ENCODE data around the gene SIX3. TPM values are rescaled to one million over a fixed set of nuclear protein-coding genes. Genes with fewer than 3 reads are reported as not detected.
A peak's percentile ranks its signal among the peaks of the same experiment; 100 is the strongest.

Gene SIX3
- total and polyA plus RNA-seq, 2 experiments from 2014 or later = 0.21 to 0.28 TPM

GRCh38 chr2:44951714-44952113 lies 10.2 kb downstream of the SIX3 start:
- peaks cover 100% of the 10 kb centered on the region for H3K27me3 ChIP-seq (ENCODE audit: insufficient read depth)
- H3K36me3 ChIP-seq (ENCODE audit: insufficient read depth) = no peaks in the 10 kb centered on the region
- H2AFZ ChIP-seq = no peak overlapping the region
- H4K20me1 ChIP-seq (replicated peaks; ENCODE audit: insufficient read depth) = peaks cover under 1% of the 10 kb centered on the region; the same call in 1 of the 2 replicates
- no peak overlapping the region for H3K27ac ChIP-seq (ENCODE audit: low read depth)
- TF ChIP-seq JUNB (IDR thresholded peaks at IDR 0.05; ENCODE audit: unreplicated experiment) (no peak), ZNF331 (CRISPR knock-in tag; IDR thresholded peaks at IDR 0.05; ENCODE audit: low read depth) (no peak), EZH2 (IDR thresholded peaks at IDR 0.05; ENCODE audit: low read depth, unreplicated experiment) (peak; percentile 72)
- H3K79me2 ChIP-seq (replicated peaks; ENCODE audit: insufficient read depth) = no peaks in the 10 kb centered on the region
- H3K4me1 ChIP-seq (ENCODE audit: insufficient read depth) = peaks cover 59% of the 10 kb centered on the region
- H3K4me3 ChIP-seq = peak overlapping the region; percentile 55
- H3K9me2 ChIP-seq (ENCODE audit: insufficient read depth) = no peaks in the 10 kb centered on the region
- Mint-ChIP-seq H3K27ac (no peak overlapping the region), H3K9me3 (peaks cover 6% of the 10 kb centered on the region; the same call in 2 of the 3 replicates), H3K4me1 (peaks cover 57% of the 10 kb centered on the region), H3K36me3 (ENCODE audit: low read depth) (no peaks in the 10 kb centered on the region; the same call in 1 of the 3 replicates), H3K4me3 (peak overlapping the region; percentile 21; the same call in 2 of the 3 replicates), H3K27me3 (ENCODE audit: insufficient read depth, low read depth, poor library complexity) (peaks cover 97% of the 10 kb centered on the region)
- H3F3A ChIP-seq (replicated peaks; ENCODE audit: low read depth) = peaks cover 19% of the 10 kb centered on the region
- peak overlapping the region; percentile 85 for H3K4me2 ChIP-seq
- ATAC-seq (no peak; the same call in 2 of the 3 replicates), DNase-seq (ENCODE audit: low spot score) (no peak)

- no peaks in the 10 kb centered on the region for H3K79me2 ChIP-seq (replicated peaks; ENCODE audit: insufficient read depth)
- no peaks in the 10 kb centered on the region for H3K9me2 ChIP-seq (ENCODE audit: insufficient read depth)
- no peaks in the 10 kb centered on the region for H3K36me3 ChIP-seq (ENCODE audit: insufficient read depth)
- H3K27me3 ChIP-seq (ENCODE audit: insufficient read depth) = peaks cover 100% of the 10 kb centered on the region
- Mint-ChIP-seq H3K9me3 (peaks cover 6% of the 10 kb centered on the region; the same call in 2 of the 3 replicates), H3K36me3 (ENCODE audit: low read depth) (no peaks in the 10 kb centered on the region; the same call in 1 of the 3 replicates), H3K27ac (no peak overlapping the region), H3K4me3 (peak overlapping the region; percentile 31), H3K4me1 (peaks cover 56% of the 10 kb centered on the region), H3K27me3 (ENCODE audit: insufficient read depth, low read depth, poor library complexity) (peaks cover 94% of the 10 kb centered on the region)
- H3K27ac ChIP-seq (ENCODE audit: low read depth) = no peak overlapping the region
- peak overlapping the region; percentile 55 for H3K4me3 ChIP-seq
- DNase-seq (ENCODE audit: low spot score) (peak; percentile 92), ATAC-seq (peak; percentile 55)
- peaks cover 59% of the 10 kb centered on the region for H3K4me1 ChIP-seq (ENCODE audit: insufficient read depth)
- H2AFZ ChIP-seq = peak overlapping the region; percentile 76; the same call in 1 of the 2 replicates
- peak overlapping the region; percentile 85 for H3K4me2 ChIP-seq
- peaks cover 13% of the 10 kb centered on the region for H3F3A ChIP-seq (replicated peaks; ENCODE audit: low read depth)
- no peaks in the 10 kb centered on the region; the same call in 1 of the 2 replicates for H4K20me1 ChIP-seq (replicated peaks; ENCODE audit: insufficient read depth)
- TF ChIP-seq POLR2AphosphoS5 (IDR thresholded peaks at IDR 0.05; ENCODE audit: low read depth) = no peak
- no peak for TF ChIP-seq ZNF114 (CRISPR knock-in tag; IDR thresholded peaks at IDR 0.05)
- TF ChIP-seq JUNB (IDR thresholded peaks at IDR 0.05; ENCODE audit: unreplicated experiment) = no peak
- TF ChIP-seq, protein P1, sequence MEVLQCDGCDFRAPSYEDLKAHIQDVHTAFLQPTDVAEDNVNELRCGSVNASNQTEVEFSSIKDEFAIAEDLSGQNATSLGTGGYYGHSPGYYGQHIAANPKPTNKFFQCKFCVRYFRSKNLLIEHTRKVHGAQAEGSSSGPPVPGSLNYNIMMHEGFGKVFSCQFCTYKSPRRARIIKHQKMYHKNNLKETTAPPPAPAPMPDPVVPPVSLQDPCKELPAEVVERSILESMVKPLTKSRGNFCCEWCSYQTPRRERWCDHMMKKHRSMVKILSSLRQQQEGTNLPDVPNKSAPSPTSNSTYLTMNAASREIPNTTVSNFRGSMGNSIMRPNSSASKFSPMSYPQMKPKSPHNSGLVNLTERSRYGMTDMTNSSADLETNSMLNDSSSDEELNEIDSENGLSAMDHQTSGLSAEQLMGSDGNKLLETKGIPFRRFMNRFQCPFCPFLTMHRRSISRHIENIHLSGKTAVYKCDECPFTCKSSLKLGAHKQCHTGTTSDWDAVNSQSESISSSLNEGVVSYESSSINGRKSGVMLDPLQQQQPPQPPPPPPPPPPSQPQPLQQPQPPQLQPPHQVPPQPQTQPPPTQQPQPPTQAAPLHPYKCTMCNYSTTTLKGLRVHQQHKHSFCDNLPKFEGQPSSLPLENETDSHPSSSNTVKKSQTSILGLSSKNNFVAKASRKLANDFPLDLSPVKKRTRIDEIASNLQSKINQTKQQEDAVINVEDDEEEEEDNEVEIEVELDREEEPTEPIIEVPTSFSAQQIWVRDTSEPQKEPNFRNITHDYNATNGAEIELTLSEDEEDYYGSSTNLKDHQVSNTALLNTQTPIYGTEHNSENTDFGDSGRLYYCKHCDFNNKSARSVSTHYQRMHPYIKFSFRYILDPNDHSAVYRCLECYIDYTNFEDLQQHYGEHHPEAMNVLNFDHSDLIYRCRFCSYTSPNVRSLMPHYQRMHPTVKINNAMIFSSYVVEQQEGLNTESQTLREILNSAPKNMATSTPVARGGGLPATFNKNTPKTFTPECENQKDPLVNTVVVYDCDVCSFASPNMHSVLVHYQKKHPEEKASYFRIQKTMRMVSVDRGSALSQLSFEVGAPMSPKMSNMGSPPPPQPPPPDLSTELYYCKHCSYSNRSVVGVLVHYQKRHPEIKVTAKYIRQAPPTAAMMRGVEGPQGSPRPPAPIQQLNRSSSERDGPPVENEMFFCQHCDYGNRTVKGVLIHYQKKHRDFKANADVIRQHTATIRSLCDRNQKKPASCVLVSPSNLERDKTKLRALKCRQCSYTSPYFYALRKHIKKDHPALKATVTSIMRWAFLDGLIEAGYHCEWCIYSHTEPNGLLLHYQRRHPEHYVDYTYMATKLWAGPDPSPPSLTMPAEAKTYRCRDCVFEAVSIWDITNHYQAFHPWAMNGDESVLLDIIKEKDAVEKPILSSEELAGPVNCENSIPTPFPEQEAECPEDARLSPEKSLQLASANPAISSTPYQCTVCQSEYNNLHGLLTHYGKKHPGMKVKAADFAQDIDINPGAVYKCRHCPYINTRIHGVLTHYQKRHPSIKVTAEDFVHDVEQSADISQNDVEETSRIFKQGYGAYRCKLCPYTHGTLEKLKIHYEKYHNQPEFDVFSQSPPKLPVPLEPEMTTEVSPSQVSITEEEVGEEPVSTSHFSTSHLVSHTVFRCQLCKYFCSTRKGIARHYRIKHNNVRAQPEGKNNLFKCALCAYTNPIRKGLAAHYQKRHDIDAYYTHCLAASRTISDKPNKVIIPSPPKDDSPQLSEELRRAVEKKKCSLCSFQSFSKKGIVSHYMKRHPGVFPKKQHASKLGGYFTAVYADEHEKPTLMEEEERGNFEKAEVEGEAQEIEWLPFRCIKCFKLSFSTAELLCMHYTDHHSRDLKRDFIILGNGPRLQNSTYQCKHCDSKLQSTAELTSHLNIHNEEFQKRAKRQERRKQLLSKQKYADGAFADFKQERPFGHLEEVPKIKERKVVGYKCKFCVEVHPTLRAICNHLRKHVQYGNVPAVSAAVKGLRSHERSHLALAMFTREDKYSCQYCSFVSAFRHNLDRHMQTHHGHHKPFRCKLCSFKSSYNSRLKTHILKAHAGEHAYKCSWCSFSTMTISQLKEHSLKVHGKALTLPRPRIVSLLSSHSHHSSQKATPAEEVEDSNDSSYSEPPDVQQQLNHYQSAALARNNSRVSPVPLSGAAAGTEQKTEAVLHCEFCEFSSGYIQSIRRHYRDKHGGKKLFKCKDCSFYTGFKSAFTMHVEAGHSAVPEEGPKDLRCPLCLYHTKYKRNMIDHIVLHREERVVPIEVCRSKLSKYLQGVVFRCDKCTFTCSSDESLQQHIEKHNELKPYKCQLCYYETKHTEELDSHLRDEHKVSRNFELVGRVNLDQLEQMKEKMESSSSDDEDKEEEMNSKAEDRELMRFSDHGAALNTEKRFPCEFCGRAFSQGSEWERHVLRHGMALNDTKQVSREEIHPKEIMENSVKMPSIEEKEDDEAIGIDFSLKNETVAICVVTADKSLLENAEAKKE (CRISPR knock-in tag; IDR thresholded peaks at IDR 0.05) = no peak
- peak; percentile 50 for TF ChIP-seq EZH2 (IDR thresholded peaks at IDR 0.05; ENCODE audit: low read depth, unreplicated experiment)
- peak; percentile 63 for TF ChIP-seq EZH2phosphoT487 (IDR thresholded peaks at IDR 0.05; ENCODE audit: unreplicated experiment)
- TF ChIP-seq ZNF331 (CRISPR knock-in tag; IDR thresholded peaks at IDR 0.05; ENCODE audit: low read depth) = no peak
- TF ChIP-seq, protein P2, sequence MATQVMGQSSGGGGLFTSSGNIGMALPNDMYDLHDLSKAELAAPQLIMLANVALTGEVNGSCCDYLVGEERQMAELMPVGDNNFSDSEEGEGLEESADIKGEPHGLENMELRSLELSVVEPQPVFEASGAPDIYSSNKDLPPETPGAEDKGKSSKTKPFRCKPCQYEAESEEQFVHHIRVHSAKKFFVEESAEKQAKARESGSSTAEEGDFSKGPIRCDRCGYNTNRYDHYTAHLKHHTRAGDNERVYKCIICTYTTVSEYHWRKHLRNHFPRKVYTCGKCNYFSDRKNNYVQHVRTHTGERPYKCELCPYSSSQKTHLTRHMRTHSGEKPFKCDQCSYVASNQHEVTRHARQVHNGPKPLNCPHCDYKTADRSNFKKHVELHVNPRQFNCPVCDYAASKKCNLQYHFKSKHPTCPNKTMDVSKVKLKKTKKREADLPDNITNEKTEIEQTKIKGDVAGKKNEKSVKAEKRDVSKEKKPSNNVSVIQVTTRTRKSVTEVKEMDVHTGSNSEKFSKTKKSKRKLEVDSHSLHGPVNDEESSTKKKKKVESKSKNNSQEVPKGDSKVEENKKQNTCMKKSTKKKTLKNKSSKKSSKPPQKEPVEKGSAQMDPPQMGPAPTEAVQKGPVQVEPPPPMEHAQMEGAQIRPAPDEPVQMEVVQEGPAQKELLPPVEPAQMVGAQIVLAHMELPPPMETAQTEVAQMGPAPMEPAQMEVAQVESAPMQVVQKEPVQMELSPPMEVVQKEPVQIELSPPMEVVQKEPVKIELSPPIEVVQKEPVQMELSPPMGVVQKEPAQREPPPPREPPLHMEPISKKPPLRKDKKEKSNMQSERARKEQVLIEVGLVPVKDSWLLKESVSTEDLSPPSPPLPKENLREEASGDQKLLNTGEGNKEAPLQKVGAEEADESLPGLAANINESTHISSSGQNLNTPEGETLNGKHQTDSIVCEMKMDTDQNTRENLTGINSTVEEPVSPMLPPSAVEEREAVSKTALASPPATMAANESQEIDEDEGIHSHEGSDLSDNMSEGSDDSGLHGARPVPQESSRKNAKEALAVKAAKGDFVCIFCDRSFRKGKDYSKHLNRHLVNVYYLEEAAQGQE (IDR thresholded peaks at IDR 0.05; ENCODE audit: unreplicated experiment) = no peak
- TF ChIP-seq, protein P3, sequence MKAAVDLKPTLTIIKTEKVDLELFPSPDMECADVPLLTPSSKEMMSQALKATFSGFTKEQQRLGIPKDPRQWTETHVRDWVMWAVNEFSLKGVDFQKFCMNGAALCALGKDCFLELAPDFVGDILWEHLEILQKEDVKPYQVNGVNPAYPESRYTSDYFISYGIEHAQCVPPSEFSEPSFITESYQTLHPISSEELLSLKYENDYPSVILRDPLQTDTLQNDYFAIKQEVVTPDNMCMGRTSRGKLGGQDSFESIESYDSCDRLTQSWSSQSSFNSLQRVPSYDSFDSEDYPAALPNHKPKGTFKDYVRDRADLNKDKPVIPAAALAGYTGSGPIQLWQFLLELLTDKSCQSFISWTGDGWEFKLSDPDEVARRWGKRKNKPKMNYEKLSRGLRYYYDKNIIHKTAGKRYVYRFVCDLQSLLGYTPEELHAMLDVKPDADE (IDR thresholded peaks at IDR 0.05) = no peak
Observed at GRCh38 chr2:44952143-44952805, 10.8 kb downstream of the SIX3 start.

Measured in GM23338 (cell line).